Mucosa of rectum (tissue), 2 donors: ENCODE results near the gene CARNS1.

Experiments
- H3K27ac ChIP-seq, 2 donors: one replicate each; pipeline ENCODE4 v1.7.0; 2013; ENCODE audit warnings: inconsistent platforms in 2 of 2, low read depth in 2 of 2, low read length in 2 of 2
- H3K27me3 ChIP-seq, 2 donors: one replicate each; pipeline ENCODE4 v1.7.0; 2013; ENCODE audit warnings: low read length in 2 of 2; ENCODE audit not compliant: control insufficient read depth in 2 of 2, insufficient read depth in 2 of 2
- H3K36me3 ChIP-seq, 2 donors: one replicate each; pipeline ENCODE4 v1.7.0; 2013; ENCODE audit warnings: low read length in 2 of 2; ENCODE audit not compliant: control insufficient read depth in 2 of 2, insufficient read depth in 2 of 2
- H3K4me1 ChIP-seq, 2 donors: one replicate each; pipeline ENCODE4 v1.7.0; 2013; ENCODE audit warnings: low read length in 2 of 2, mild to moderate bottlenecking in 1 of 2; ENCODE audit not compliant: control insufficient read depth in 2 of 2, insufficient read depth in 2 of 2
- H3K4me3 ChIP-seq, 2 donors: one replicate each; pipeline ENCODE4 v1.7.0; 2013; ENCODE audit warnings: low read length in 2 of 2
- H3K9ac ChIP-seq, 2 donors: one replicate each; pipeline ENCODE4 v1.7.0; 2013; ENCODE audit warnings: low read length in 2 of 2, low read depth in 1 of 2, mild to moderate bottlenecking in 1 of 2
- H3K9me3 ChIP-seq, 2 donors: one replicate each; pipeline ENCODE4 v1.7.0; 2013; ENCODE audit warnings: low read length in 2 of 2; ENCODE audit not compliant: control insufficient read depth in 2 of 2
- donor health status: healthy.
- donor health status: Normal muscosa, but diverticular disease.

Gene CARNS1

GRCh38 chr11:67453816-67454732, 38.6 kb downstream of the CARNS1 start:
- Histone ChIP-seq H3K9me3 (no peaks in the 10 kb centered on the region), H3K9ac (no peak overlapping the region), H3K4me3 (no peak overlapping the region), H3K27me3 (no peaks in the 10 kb centered on the region), H3K36me3 (no peaks in the 10 kb centered on the region), H3K4me1 (no peaks in the 10 kb centered on the region), H3K27ac (no peak overlapping the region)

- no peaks in the 10 kb centered on the region for H3K36me3 ChIP-seq
- H3K9ac ChIP-seq, result no peak within 1 kb of the TSS
- H3K27ac ChIP-seq, result no peak within 1 kb of the TSS
- no peaks in the 10 kb centered on the region for H3K4me1 ChIP-seq
- no peak within 1 kb of the TSS for H3K4me3 ChIP-seq
- H3K9me3 ChIP-seq, result no peaks in the 10 kb centered on the region
- no peaks in the 10 kb centered on the region for H3K27me3 ChIP-seq
Measured at GRCh38 chr11:67455054-67455453, 39.6 kb downstream of the CARNS1 start, which contains the start of gene CABP4. CABP4 (plus strand) TSS chr11:67455354; CDS start chr11:67455424, 70 bp downstream.

GRCh38 chr11:67456068-67456705, 40.7 kb downstream of the CARNS1 start:
- Histone ChIP-seq H3K9ac (no peak overlapping the region), H3K36me3 (no peaks in the 10 kb centered on the region), H3K27me3 (no peaks in the 10 kb centered on the region), H3K4me3 (no peak overlapping the region), H3K9me3 (no peaks in the 10 kb centered on the region), H3K27ac (no peak overlapping the region), H3K4me1 (no peaks in the 10 kb centered on the region)

GRCh38 chr11:67457453-67457852, 42.0 kb downstream of the CARNS1 start:
- Histone ChIP-seq H3K4me1 (no peaks in the 10 kb centered on the region), H3K27me3 (no peaks in the 10 kb centered on the region), H3K27ac (no peak overlapping the region), H3K9ac (no peak overlapping the region), H3K36me3 (no peaks in the 10 kb centered on the region), H3K9me3 (no peaks in the 10 kb centered on the region), H3K4me3 (no peak overlapping the region)

- no peaks in the 10 kb centered on the region for H3K27me3 ChIP-seq
- no peaks in the 10 kb centered on the region for H3K9me3 ChIP-seq
- H3K4me1 ChIP-seq, result no peaks in the 10 kb centered on the region
- no peak overlapping the region for H3K9ac ChIP-seq
- no peaks in the 10 kb centered on the region for H3K36me3 ChIP-seq
- H3K27ac ChIP-seq, result no peak overlapping the region
- no peak overlapping the region for H3K4me3 ChIP-seq
Measured at GRCh38 chr11:67458266-67458665, 42.8 kb downstream of the CARNS1 start.

- no peak overlapping the region for H3K27ac ChIP-seq
- no peak overlapping the region for H3K4me3 ChIP-seq
- H3K36me3 ChIP-seq, result no peaks in the 10 kb centered on the region
- H3K27me3 ChIP-seq, result no peaks in the 10 kb centered on the region
- no peaks in the 10 kb centered on the region for H3K9me3 ChIP-seq
- H3K4me1 ChIP-seq, result peaks cover 21 to 22% of the 10 kb centered on the region in 2 donors
- H3K9ac ChIP-seq, result no peak overlapping the region
Measured at GRCh38 chr11:67463186-67463585, 47.7 kb downstream of the CARNS1 start.

- peak overlapping the region; percentile 56 to 94 for H3K9ac ChIP-seq
- H3K4me3 ChIP-seq, result peak overlapping the region; percentile 67 to 81
- peak overlapping the region; percentile 97 for H3K27ac ChIP-seq
- H3K36me3 ChIP-seq, result no peaks in the 10 kb centered on the region
- no peaks in the 10 kb centered on the region for H3K9me3 ChIP-seq
- H3K27me3 ChIP-seq, result no peaks in the 10 kb centered on the region
- peaks cover 24 to 25% of the 10 kb centered on the region in 2 donors for H3K4me1 ChIP-seq
Measured at GRCh38 chr11:67463680-67464410, 48.4 kb downstream of the CARNS1 start.

- peak overlapping the region; percentile 81 to 94 for H3K9ac ChIP-seq
- peak overlapping the region; percentile 81 for H3K4me3 ChIP-seq
- H3K9me3 ChIP-seq, result no peaks in the 10 kb centered on the region
- no peaks in the 10 kb centered on the region for H3K27me3 ChIP-seq
- H3K36me3 ChIP-seq, result no peaks in the 10 kb centered on the region
- peak overlapping the region; percentile 97 for H3K27ac ChIP-seq
- H3K4me1 ChIP-seq, result peaks cover 24 to 27% of the 10 kb centered on the region in 2 donors
Measured at GRCh38 chr11:67464411-67465188, 49.1 kb downstream of the CARNS1 start.

- Histone ChIP-seq H3K4me1 (peaks cover 24 to 27% of the 10 kb centered on the region in 2 donors), H3K9me3 (no peaks in the 10 kb centered on the region), H3K9ac (peak overlapping the region; percentile 81 to 94), H3K36me3 (no peaks in the 10 kb centered on the region), H3K4me3 (peak overlapping the region; percentile 81), H3K27me3 (no peaks in the 10 kb centered on the region), H3K27ac (peak overlapping the region; percentile 97)
Measured at GRCh38 chr11:67465189-67465510, 49.7 kb downstream of the CARNS1 start.
